Mesenchymal stem cell (in vitro differentiated cells and primary cell): ENCODE measurements around the gene OLFM2.
A peak's percentile ranks its signal among the peaks of the same experiment; 100 is the strongest.

ENCODE experiments used
- DNase-seq: peaks from one replicate; pipeline ENCODE4 v3.0.0-alpha.2; 2013
- H2AFZ ChIP-seq: one replicate; pipeline ENCODE4 v1.6.1; 2013; ENCODE audit warnings: low read depth, mild to moderate bottlenecking, control low read depth, inconsistent platforms, low read length, moderate library complexity
- H2AK5ac ChIP-seq: 2 replicates; pipeline ENCODE4 v1.6.1; 2013; ENCODE audit warnings: low read length, moderate library complexity, mild to moderate bottlenecking, inconsistent platforms; ENCODE audit not compliant: severe bottlenecking
- H2BK120ac ChIP-seq: one replicate; pipeline ENCODE4 v1.6.1; 2013; ENCODE audit warnings: low read depth, mild to moderate bottlenecking, inconsistent platforms, low read length, moderate library complexity
- H2BK12ac ChIP-seq, 2 experiments: one replicate each; pipeline ENCODE4 v1.6.1; 2013; ENCODE audit warnings: inconsistent platforms in 2 of 2, low read length in 2 of 2, mild to moderate bottlenecking in 2 of 2, moderate library complexity in 2 of 2, control low read depth in 1 of 2
- H2BK15ac ChIP-seq: one replicate; pipeline ENCODE4 v1.6.1; 2013; ENCODE audit warnings: mild to moderate bottlenecking, low read depth, inconsistent platforms; ENCODE audit not compliant: poor library complexity, severe bottlenecking
- H2BK5ac ChIP-seq: 2 replicates; pipeline ENCODE4 v1.6.1; 2013; ENCODE audit warnings: low read depth, mild to moderate bottlenecking, low read length, control low read depth, inconsistent platforms; ENCODE audit not compliant: poor library complexity, severe bottlenecking
- H3K14ac ChIP-seq, 2 experiments: one replicate each; pipeline ENCODE4 v1.6.1; 2013; ENCODE audit warnings: inconsistent platforms in 2 of 2, low read length in 2 of 2, control low read depth in 1 of 2, mild to moderate bottlenecking in 1 of 2, moderate library complexity in 1 of 2
- H3K18ac ChIP-seq, 2 experiments: one replicate each; pipeline ENCODE4 v1.6.1; 2013; ENCODE audit warnings: inconsistent platforms in 2 of 2, low read length in 2 of 2, control low read depth in 1 of 2, low read depth in 1 of 2, mild to moderate bottlenecking in 1 of 2
- H3K23ac ChIP-seq, 2 experiments: one replicate each; pipeline ENCODE4 v1.6.1; 2013; ENCODE audit warnings: inconsistent platforms in 2 of 2, low read length in 2 of 2, mild to moderate bottlenecking in 2 of 2, moderate library complexity in 2 of 2, control low read depth in 1 of 2
- H3K27ac ChIP-seq: 2 replicates; pipeline ENCODE4 v1.5.1; 2013; ENCODE audit warnings: mild to moderate bottlenecking, moderate library complexity, low read length, control low read depth, inconsistent platforms; ENCODE audit not compliant: poor library complexity, severe bottlenecking
- H3K27me3 ChIP-seq, 2 experiments: 2 replicates each; pipeline versions ENCODE4 v1.6.1 to v1.7.0; 2013; ENCODE audit warnings: low read length in 2 of 2, mild to moderate bottlenecking in 2 of 2, moderate library complexity in 2 of 2, control low read depth in 1 of 2, inconsistent platforms in 1 of 2; ENCODE audit not compliant: control insufficient read depth in 1 of 2, insufficient read depth in 1 of 2
- H3K36me3 ChIP-seq, 2 experiments: 2 replicates each; pipeline versions ENCODE4 v1.6.1 to v1.7.0; 2013; ENCODE audit warnings: low read length in 2 of 2, control low read depth in 1 of 2, inconsistent platforms in 1 of 2, low read depth in 1 of 2, mild to moderate bottlenecking in 1 of 2; ENCODE audit not compliant: insufficient read depth in 2 of 2, control insufficient read depth in 1 of 2
- H3K4ac ChIP-seq, 2 experiments: one replicate each; pipeline ENCODE4 v1.6.1; 2013; ENCODE audit warnings: inconsistent platforms in 2 of 2, low read length in 2 of 2, mild to moderate bottlenecking in 2 of 2, moderate library complexity in 2 of 2, control low read depth in 1 of 2, low read depth in 1 of 2
- H3K4me1 ChIP-seq: 2 replicates; pipeline ENCODE4 v1.6.1; 2013; ENCODE audit warnings: low read depth, low read length, control low read depth; ENCODE audit not compliant: control insufficient read depth, insufficient read depth
- H3K4me2 ChIP-seq: 2 replicates; pipeline ENCODE4 v1.6.1; 2013; ENCODE audit warnings: low read length, mild to moderate bottlenecking, inconsistent platforms; ENCODE audit not compliant: poor library complexity, severe bottlenecking
- H3K4me3 ChIP-seq, 2 experiments: 2 replicates each; pipeline versions ENCODE4 v1.5.1 to v1.7.0; 2013; ENCODE audit warnings: low read length in 2 of 2, mild to moderate bottlenecking in 2 of 2, control low read depth in 1 of 2, low read depth in 1 of 2; ENCODE audit not compliant: insufficient read depth in 1 of 2
- H3K79me1 ChIP-seq: replicated peaks from 2 replicates; pipeline ENCODE4 v1.6.1; 2013; ENCODE audit warnings: mild to moderate bottlenecking, control low read depth, low read length, inconsistent platforms; ENCODE audit not compliant: poor library complexity, severe bottlenecking
- H3K9ac ChIP-seq: 2 replicates; pipeline ENCODE4 v1.7.0; 2013; ENCODE audit warnings: mild to moderate bottlenecking, low read length, moderate library complexity
- H3K9me3 ChIP-seq: 2 replicates; pipeline ENCODE4 v1.7.0; 2013; ENCODE audit warnings: mild to moderate bottlenecking, low read length; ENCODE audit not compliant: control insufficient read depth
- H4K8ac ChIP-seq: one replicate; pipeline ENCODE4 v1.6.1; 2013; ENCODE audit warnings: inconsistent platforms, mild to moderate bottlenecking, low read length, moderate library complexity
- H4K91ac ChIP-seq: one replicate; pipeline ENCODE4 v1.6.1; 2013; ENCODE audit warnings: mild to moderate bottlenecking, low read length, inconsistent platforms
- WGBS: methylation state at CpG from one replicate; pipeline ENCODE4 v1.1.7; 2013; ENCODE audit warnings: mixed read lengths; 5-methylcytosine and 5-hydroxymethylcytosine counted together

The OLFM2 gene

GRCh38 chr19:9834307-9834725, 102.0 kb downstream of the OLFM2 start:
- Histone ChIP-seq H2BK12ac (no peak overlapping the region), H3K27me3 (no peaks in the 10 kb centered on the region), H3K9me3 (no peaks in the 10 kb centered on the region), H2AK5ac (no peak overlapping the region), H3K23ac (no peak overlapping the region), H3K79me1 (peaks cover 33% of the 10 kb centered on the region), H4K8ac (no peak overlapping the region), H3K18ac (no peak overlapping the region), H3K27ac (no peak overlapping the region), H2BK120ac (no peak overlapping the region), H3K4me2 (no peak overlapping the region), H3K14ac (no peak overlapping the region), H2AFZ (no peak overlapping the region), H4K91ac (no peak overlapping the region), H2BK5ac (no peak overlapping the region), H3K4me1 (peaks cover 8% of the 10 kb centered on the region), H3K4me3 (peak overlapping the region in 1 of 2 experiments; percentile 93), H3K4ac (no peak overlapping the region), H3K9ac (peak overlapping the region; percentile 72), H3K36me3 (peaks cover 29 to 31% of the 10 kb centered on the region in 2 experiments), H2BK15ac (no peak overlapping the region)
- WGBS: 86% methylated on average over 6 of the region's 6 CpGs
- no peak for DNase-seq

GRCh38 chr19:9828551-9829063, 107.7 kb downstream of the OLFM2 start:
- H4K91ac ChIP-seq: no peak overlapping the region
- peaks cover 11% of the 10 kb centered on the region for H3K4me1 ChIP-seq
- no peak overlapping the region for H3K18ac ChIP-seq
- peak overlapping the region in 1 of 2 experiments; percentile 67 for H3K23ac ChIP-seq
- H3K4ac ChIP-seq: peak overlapping the region; percentile 56 to 59
- H2BK12ac ChIP-seq: no peak overlapping the region
- no peaks in the 10 kb centered on the region for H3K9me3 ChIP-seq
- H3K9ac ChIP-seq: peak overlapping the region; percentile 96
- H3K14ac ChIP-seq: no peak overlapping the region
- peaks cover 20% of the 10 kb centered on the region for H3K79me1 ChIP-seq
- no peak overlapping the region for H2BK120ac ChIP-seq
- no peak overlapping the region for H3K27ac ChIP-seq
- no peaks in the 10 kb centered on the region for H3K27me3 ChIP-seq
- H2AK5ac ChIP-seq: no peak overlapping the region
- peaks cover 16 to 24% of the 10 kb centered on the region in 2 experiments for H3K36me3 ChIP-seq
- H2AFZ ChIP-seq: no peak overlapping the region
- no peak for DNase-seq
- no peak overlapping the region for H2BK15ac ChIP-seq
- 47% methylated on average over 13 of the region's 13 CpGs for WGBS
- H2BK5ac ChIP-seq: no peak overlapping the region
- peak overlapping the region; percentile 98 for H3K4me3 ChIP-seq
- H4K8ac ChIP-seq: no peak overlapping the region
- peak overlapping the region; percentile 85 for H3K4me2 ChIP-seq

DNA sequence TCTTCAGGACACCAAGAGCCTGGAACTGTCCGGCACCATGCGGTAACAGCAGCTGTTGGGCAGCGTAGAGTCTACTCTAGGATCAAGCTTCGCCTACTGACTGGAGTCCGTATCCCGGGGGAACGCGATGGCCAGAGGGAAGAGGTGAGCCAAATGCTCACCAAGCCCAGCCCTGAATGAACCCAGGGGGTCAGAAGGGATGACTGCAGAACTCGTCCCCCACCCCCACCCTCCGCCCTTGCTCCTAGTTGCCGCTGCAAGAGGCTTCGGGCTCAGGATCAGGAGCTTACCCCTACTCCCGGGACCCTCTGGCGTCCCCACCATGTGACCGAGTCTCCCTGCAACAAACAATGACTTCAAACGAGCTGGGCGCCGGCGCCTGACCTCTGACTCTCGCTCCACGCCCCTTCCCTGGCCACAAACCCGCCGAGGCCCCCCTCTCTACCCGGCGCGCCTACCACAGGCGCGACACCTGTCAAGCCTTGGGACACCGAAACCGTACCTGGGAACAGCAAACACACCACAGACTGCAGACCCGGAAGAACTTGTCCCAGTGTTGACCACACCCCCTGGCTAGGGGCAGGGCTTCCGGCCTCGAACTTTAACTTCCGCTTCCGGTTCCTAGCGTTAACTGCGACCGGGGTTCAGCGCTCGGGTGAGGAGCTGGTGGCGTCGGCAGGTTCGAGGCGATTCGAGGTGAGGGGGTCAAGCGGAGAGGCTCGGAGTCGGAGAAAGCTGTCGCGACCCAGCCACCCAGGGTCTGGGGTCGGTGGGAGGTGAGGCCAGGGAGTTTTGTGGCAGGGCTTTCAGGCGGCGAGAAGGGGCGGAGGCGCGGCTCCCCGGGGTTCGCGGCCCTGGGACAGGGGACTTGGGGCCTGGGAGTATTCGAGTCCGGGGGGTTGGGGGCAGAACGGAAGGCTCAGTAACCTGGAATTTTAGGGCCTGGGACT, 108.8 kb downstream of the OLFM2 start, which contains the start of gene UBL5:
TSS of gene UBL5 (plus strand) at position 630 of the 950 bp plus-strand sequence. CDS start 420 bp downstream, outside the sequence.
- WGBS: 1% methylated on average over 60 of the region's 62 CpGs
- Histone ChIP-seq H3K36me3 (peaks cover 13 to 24% of the 10 kb centered on the region in 2 experiments), H2BK120ac (no peak within 1 kb of the TSS), H4K8ac (peak within 1 kb of the TSS; percentile 87), H3K27me3 (no peaks in the 10 kb centered on the region), H3K9me3 (no peaks in the 10 kb centered on the region), H2BK15ac (peak within 1 kb of the TSS; percentile 84), H2AFZ (peak within 1 kb of the TSS; percentile 87), H2AK5ac (no peak within 1 kb of the TSS), H3K4me1 (peaks cover 11% of the 10 kb centered on the region), H2BK12ac (no peak within 1 kb of the TSS), H2BK5ac (peak within 1 kb of the TSS; percentile 53), H3K14ac (peak within 1 kb of the TSS in 1 of 2 experiments; percentile 42), H3K27ac (peak within 1 kb of the TSS; percentile 25), H3K4ac (peak within 1 kb of the TSS; percentile 59 to 93), H3K4me3 (peak within 1 kb of the TSS; percentile 98), H3K9ac (peak within 1 kb of the TSS; percentile 96), H3K18ac (peak within 1 kb of the TSS; percentile 76 to 77), H4K91ac (peak within 1 kb of the TSS; percentile 90), H3K79me1 (peaks cover 25% of the 10 kb centered on the region), H3K4me2 (peak within 1 kb of the TSS; percentile 85), H3K23ac (peak within 1 kb of the TSS in 1 of 2 experiments; percentile 79)
- DNase-seq: peak; percentile 88

- no peak overlapping the region for H3K18ac ChIP-seq
- peaks cover 0 to 8% of the 10 kb centered on the region in 2 experiments for H3K36me3 ChIP-seq
- H2BK5ac ChIP-seq: no peak overlapping the region
- no peak for DNase-seq
- no peak overlapping the region for H4K91ac ChIP-seq
- H3K4ac ChIP-seq: no peak overlapping the region
- no peak overlapping the region for H2BK15ac ChIP-seq
- H3K9ac ChIP-seq: no peak overlapping the region
- H2BK120ac ChIP-seq: no peak overlapping the region
- no peak overlapping the region for H2AK5ac ChIP-seq
- no peaks in the 10 kb centered on the region for H3K9me3 ChIP-seq
- no peak overlapping the region for H3K23ac ChIP-seq
- H3K4me3 ChIP-seq: no peak overlapping the region
- no peak overlapping the region for H4K8ac ChIP-seq
- WGBS: 92% methylated on average over 5 of the region's 5 CpGs
- no peak overlapping the region for H3K4me2 ChIP-seq
- peaks cover 23% of the 10 kb centered on the region for H3K79me1 ChIP-seq
- no peak overlapping the region for H3K14ac ChIP-seq
- peaks cover 16% of the 10 kb centered on the region for H3K4me1 ChIP-seq
- no peak overlapping the region for H2AFZ ChIP-seq
- no peak overlapping the region for H2BK12ac ChIP-seq
- H3K27ac ChIP-seq: no peak overlapping the region
- H3K27me3 ChIP-seq: no peaks in the 10 kb centered on the region
Observed at GRCh38 chr19:9823816-9824215, 112.5 kb downstream of the OLFM2 start.
